Measurements from ENCODE around the gene MYT1.

MYT1 gene

DNA sequence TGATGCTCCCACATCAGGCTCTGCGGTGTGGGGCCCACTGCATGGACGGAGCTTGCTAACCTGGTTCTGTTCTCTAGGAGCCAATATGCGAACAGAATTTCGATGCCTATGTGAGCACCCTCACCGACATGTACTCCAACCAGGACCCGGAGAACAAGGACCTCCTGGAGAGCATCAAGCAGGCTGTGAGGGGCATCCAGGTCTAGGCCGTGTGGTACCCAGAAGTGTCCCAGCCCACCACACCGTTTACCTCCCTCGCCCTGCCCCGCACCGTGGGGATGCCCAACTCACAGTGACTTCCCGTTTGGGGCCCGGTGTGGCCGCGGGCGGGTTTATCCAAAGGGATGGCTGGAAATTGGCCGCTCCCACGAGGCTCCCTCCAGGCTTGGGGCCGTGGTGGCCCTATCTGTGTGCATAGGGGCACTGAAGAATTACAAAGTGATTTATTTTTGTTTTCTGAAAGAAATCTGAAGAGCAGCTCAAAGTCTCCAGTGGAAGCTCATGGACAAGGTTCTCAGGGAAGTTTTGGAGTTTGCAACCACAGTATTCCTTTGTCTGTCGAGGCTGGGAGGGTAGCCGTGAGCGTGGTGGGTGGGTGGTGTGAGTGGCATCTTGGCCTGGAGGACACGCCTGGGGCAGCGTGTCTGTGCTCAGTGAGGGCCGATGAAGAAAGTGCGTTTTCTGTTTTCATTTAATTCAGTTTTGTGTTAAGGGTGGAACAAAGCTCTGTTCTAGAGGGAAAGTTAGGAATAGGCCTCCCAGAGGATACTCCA, 76.2 kb downstream of the MYT1 start:
- TF ChIP-seq, protein P1, sequence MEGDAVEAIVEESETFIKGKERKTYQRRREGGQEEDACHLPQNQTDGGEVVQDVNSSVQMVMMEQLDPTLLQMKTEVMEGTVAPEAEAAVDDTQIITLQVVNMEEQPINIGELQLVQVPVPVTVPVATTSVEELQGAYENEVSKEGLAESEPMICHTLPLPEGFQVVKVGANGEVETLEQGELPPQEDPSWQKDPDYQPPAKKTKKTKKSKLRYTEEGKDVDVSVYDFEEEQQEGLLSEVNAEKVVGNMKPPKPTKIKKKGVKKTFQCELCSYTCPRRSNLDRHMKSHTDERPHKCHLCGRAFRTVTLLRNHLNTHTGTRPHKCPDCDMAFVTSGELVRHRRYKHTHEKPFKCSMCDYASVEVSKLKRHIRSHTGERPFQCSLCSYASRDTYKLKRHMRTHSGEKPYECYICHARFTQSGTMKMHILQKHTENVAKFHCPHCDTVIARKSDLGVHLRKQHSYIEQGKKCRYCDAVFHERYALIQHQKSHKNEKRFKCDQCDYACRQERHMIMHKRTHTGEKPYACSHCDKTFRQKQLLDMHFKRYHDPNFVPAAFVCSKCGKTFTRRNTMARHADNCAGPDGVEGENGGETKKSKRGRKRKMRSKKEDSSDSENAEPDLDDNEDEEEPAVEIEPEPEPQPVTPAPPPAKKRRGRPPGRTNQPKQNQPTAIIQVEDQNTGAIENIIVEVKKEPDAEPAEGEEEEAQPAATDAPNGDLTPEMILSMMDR (IDR thresholded peaks at IDR 0.05), result no peak
- H3K4me3 ChIP-seq, result no peak overlapping the region
- DNase-seq (ENCODE audit: low spot score), result no peak
- no peak overlapping the region for H3K27ac ChIP-seq

DNA sequence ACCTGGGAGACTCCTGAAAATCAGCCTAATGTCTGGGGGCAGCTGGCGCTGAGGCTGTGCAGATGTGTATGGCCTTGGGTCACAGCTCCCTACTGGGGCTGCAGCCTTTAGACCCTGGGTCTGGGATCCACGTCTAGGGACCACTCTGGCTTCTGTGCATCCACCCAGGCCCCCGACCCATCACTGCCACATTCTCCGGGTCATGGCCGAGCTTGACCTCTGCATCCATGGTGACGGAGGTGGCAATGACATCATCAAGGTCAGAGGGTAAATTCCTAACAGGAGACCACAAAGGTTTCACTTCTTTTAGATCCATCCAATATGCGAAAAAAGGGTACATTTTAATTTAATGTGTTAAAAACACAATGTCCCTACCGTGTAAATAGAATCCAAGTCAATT, 76.8 kb downstream of the MYT1 start:
- TF ChIP-seq, protein P1 (IDR thresholded peaks at IDR 0.05), result no peak
- H3K27ac ChIP-seq, result no peak overlapping the region
- DNase-seq (ENCODE audit: low spot score), result peak; percentile 41

DNA sequence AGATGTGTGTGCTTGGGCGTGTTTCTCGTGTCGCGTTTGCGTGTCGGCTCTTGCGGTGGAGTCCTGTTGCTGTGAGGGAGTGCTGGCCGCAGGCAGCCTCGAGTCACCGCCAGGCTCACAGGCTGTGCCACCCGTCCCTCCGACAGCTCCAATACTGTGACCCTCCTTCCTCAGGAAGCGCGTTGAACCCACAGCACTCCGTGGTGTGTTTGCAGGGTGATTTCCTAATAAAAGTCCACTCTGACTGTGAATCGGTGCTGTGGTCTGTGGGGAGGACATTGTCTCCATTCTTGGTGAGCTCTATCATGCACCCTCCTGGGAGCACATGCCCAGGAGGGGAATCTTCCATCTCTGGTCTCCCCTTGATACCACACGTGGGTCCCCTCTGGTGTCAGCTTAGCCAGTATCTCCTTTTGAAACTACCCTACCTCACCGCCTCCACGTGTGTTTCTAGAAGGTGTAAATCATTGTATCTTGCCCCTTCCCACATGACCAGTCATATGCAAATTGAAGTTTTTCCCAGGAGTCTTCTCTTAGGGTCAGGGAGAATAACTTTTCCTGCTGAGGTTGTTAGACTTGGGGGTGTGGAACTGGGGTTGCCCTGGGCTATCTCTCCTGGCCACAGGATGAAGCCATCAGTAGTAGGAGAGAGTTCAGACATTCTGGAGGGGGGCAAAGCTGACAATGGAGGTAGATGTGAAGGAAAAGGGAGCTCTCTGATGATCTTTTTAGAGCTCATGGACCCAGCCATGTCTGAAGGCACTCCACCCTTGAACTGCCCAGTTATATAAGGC, 77.9 kb downstream of the MYT1 start:
- no peak overlapping the region for H3K4me3 ChIP-seq
- TF ChIP-seq, protein P1 (IDR thresholded peaks at IDR 0.05), result no peak
- no peak overlapping the region for H3K27ac ChIP-seq
- DNase-seq (ENCODE audit: low spot score), result peak; percentile 64

More for the DNA sequence above, 76.8 kb downstream of the MYT1 start:
- no peak overlapping the region for H3K4me3 ChIP-seq

DNA sequence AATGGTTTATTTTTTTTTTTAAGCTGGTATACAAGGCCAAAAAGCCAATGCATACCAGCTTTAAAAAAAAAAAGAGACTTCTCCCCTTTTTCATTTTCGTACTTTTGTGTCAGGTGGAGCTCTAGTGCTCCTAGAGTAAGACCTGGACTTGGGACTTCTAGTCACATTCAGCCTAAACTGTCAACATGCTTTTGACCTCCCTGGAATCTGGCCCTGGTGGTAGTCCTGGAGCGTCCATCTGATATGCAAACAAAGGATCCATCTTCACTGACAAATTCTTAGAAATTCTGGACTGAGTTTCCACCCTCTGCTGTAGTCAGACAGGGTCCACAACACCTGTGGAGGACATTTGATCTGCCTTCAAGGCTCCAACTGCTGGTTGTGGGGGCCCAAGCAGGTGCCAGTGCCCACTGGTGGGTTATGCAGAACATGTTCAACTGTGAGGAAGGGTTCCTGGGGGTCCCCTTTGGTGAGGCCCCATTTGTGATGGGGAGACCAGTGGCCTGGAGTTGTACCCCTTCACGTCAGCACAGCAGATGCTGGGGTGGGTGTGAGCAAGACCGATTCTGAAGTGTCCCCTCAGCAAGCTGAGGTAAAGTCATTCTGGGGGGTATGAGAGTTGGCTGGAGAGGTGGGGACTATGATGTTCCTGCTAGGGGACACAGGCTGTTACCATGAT, 78.7 kb downstream of the MYT1 start:
- TF ChIP-seq, protein P1 (IDR thresholded peaks at IDR 0.05), result no peak
- DNase-seq (ENCODE audit: low spot score), result no peak
- Histone ChIP-seq H3K4me3 (no peak overlapping the region), H3K27ac (no peak overlapping the region)

DNA sequence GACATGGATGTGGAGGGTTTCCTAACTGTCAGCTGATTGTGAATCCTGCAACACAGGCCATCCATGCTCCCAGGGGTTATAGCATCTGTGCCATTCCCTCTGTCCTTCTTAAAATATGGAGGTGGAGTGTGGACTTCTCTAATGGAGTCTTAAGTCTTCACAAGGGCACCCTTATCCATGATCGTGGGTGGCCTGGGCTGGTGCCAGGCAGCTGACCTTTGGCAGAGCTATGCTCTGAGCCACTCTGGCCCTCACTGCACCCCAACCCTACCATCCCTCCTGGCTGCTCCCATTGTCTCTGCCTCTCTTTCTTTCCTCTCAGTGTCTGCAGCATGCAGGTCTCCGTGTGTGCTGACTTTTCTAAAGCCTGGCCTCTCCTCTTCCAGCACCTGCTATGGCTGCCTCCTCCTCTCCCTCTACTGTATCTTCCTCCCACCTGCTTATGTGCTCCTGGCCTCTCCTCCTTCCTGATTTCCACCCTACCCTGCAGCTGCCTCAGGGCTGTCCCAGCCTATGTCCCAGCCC, 80.1 kb downstream of the MYT1 start:
- TF ChIP-seq, protein P1 (IDR thresholded peaks at IDR 0.05), result no peak
- Histone ChIP-seq H3K27ac (no peak overlapping the region), H3K4me3 (no peak overlapping the region)
- no peak for DNase-seq (ENCODE audit: low spot score)

DNA sequence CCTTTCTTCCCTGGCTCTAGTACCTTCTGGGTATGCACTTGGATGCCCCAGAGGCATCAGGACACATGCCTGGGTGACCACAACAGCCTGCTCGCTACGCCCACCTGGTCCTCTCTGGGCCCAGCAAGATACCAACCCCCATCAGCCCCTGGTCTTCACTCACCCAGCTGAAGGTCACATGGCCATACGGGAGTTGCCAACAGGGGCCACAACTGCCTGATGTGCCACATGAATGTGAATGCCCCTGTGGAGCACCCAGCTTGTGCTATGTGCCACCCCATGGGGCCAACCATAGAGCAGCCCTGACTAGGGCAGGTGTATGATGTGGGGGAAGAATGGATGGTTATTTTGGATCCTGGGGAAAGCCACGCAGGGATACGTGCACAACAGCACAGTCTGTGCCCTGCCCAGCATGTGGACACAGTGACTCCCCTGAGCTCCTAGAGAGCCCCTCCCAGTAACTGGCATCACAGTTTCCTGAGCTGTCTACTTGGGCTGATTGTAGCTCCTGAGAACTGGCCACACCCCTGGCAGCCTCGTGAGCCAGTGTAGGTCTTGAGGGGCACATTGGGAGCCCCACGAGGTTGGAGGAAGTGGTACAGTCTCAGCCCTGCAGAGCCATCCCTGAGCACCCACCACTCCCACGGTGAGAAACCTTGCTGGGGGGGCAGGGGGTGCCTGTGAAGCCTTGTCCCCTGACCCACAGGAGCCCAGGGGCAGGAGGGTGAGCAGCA, 80.8 kb downstream of the MYT1 start:
- TF ChIP-seq, protein P1 (IDR thresholded peaks at IDR 0.05), result no peak
- DNase-seq (ENCODE audit: low spot score), result no peak
- H3K27ac ChIP-seq, result no peak overlapping the region
- no peak overlapping the region for H3K4me3 ChIP-seq
